NCI-H1930 (cell line): ENCODE data around the gene VIT.

Experiments used
- DNase-seq, 2 experiments: peaks; one replicate each; lab custom pipeline; 2025; lab: John Stamatoyannopoulos, UW

VIT gene, protein sequence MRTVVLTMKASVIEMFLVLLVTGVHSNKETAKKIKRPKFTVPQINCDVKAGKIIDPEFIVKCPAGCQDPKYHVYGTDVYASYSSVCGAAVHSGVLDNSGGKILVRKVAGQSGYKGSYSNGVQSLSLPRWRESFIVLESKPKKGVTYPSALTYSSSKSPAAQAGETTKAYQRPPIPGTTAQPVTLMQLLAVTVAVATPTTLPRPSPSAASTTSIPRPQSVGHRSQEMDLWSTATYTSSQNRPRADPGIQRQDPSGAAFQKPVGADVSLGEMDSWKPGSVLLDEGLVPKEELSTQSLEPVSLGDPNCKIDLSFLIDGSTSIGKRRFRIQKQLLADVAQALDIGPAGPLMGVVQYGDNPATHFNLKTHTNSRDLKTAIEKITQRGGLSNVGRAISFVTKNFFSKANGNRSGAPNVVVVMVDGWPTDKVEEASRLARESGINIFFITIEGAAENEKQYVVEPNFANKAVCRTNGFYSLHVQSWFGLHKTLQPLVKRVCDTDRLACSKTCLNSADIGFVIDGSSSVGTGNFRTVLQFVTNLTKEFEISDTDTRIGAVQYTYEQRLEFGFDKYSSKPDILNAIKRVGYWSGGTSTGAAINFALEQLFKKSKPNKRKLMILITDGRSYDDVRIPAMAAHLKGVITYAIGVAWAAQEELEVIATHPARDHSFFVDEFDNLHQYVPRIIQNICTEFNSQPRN

DNA sequence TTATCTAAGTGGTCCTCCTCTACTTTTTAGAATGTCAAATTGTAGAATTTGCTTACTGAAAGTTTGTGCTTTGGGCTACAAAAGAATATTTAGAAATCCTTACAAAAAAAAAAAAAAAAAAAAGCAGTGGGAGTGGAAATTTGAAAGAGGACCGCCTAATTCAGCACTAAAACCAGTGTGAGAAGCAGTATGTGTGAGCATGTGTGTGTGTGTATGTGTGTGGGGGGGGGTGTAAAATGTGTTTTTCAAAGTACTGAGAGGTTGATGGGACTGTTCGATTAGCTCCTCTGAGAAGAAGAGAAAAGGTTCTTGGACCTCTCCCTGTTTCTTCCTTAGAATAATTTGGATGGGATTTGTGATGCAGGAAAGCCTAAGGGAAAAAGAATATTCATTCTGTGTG lies at the start of gene VIT:
VIT (plus strand) TSS at position 175 of the 400 bp plus-strand sequence. CDS start 19,664 bp downstream, outside the sequence.
- DNase-seq = no peak

DNA sequence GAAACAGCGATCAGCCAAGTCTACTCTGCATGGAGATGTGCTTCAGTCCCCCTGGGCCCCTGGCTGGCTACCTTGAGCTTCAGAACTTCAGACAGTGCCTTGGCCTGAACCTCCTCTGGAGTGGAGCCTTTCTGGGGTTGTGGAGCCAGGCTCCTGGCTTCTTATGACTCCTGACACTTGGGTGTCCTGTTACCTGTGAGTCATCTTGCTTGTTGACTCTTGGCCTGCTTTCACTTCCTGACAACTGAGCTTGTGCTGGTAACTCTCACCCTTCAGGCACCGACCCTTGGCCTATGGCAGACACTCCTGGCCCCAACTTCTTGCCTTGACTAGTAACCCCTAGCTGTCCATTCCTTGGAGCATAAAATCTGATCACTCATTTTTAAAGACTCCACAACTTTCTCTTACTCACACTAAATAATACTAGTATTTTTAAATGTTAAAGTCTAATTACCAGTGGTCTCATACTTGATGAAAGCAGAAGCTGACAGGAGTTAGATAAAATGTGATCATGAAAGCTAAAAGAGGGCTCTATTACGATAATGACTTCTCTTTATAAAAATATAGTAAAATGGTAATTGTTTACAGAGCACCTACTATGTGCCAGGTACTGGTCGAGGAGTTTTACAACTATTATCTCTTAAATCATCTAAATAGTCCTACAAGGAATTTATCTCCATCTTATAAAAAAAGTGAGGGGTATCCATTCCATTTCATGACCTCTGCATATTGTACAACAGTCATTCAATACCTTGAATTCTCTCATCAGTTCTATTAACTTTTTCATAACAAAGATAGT lies 46.3 kb upstream of the VIT start:
- DNase-seq = no peak

DNA sequence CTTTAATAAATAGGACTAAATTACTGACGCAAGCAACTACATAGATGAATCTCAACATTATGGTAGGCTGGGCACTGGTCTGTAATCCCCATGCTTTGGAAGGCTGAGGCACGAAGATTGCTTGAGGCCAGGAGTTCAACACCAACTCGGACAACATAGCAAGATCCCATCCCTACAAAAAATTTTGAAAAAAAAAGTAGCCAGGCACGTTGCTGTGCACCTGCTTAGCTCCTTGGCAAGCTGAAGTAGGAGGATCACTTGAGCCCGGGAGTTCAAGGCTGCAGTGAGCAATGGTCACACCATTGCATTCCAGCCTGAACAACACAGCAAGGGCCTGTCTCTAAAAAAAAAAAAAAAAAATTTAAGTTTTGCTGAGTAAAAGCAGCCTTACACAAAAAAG lies 43.4 kb upstream of the VIT start:
- DNase-seq = no peak

GRCh38 chr2:36653967-36654694 lies 42.4 kb upstream of the VIT start:
- DNase-seq = no peak

- DNase-seq = no peak
Measured at GRCh38 chr2:36655453-36655852, 41.1 kb upstream of the VIT start.

DNA sequence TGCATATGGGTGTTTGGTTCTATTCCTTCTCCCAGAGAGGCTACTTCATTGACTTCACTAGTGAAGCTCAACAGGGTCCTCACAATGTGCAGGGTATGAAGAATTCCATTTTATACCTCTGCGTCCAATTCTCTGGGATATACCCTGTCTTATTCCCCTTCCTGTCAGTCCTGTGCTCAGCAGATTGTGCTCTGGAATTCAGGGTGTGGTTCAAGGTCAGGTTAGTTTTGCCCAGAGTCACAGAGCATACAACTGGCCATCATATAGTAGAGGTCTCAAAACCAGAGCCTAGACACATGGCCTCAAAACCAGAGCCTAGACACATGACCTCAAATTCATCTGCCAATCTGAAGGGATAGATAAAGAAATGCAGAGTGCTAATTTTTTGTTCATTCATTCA lies 38.8 kb upstream of the VIT start:
- no peak for DNase-seq

- DNase-seq = no peak
Measured at GRCh38 chr2:36658277-36658748, 38.2 kb upstream of the VIT start.

DNA sequence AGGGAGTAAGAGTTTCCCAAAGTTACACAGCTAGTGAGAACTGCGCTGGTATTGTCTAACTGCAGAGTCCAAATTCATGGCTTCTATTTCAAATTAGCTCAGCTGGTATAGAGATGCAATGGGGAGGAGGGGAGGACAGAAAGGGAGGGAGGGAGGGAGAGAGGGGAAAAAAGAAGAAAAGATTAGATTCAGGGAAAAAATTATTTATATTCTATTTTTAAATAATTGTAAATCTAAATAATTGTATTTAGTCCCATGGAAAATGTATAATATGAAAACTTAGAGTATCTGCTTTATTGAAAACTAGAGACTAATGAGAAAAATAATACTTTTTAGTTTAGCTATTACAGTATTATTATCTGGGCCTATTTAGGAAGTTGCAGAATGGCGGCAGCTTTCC lies 37.3 kb upstream of the VIT start:
- no peak for DNase-seq

- DNase-seq = no peak
Measured at GRCh38 chr2:36659872-36660312, 36.6 kb upstream of the VIT start.

DNA sequence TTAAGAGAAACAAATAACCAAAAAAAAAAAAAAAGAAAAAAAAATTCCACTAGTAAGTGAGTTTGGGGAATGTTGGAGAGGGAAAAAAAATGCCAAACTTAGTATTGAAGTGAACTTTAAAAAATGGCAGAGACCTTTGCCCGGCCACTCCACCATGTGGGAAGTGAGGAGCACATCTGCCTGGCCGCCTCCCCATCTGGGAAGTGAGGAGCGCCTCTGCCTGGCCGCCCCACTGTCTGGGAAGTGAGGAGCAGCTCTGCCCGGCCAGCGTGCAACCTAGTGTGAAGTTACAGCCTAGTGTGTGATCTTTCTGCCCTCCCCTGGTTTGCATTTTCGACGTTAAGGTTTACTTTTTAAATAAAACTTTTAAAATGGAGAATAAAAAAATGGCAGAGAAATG lies 33.9 kb upstream of the VIT start:
- no peak for DNase-seq

GRCh38 chr2:36663295-36663694 lies 33.2 kb upstream of the VIT start:
- no peak for DNase-seq

DNA sequence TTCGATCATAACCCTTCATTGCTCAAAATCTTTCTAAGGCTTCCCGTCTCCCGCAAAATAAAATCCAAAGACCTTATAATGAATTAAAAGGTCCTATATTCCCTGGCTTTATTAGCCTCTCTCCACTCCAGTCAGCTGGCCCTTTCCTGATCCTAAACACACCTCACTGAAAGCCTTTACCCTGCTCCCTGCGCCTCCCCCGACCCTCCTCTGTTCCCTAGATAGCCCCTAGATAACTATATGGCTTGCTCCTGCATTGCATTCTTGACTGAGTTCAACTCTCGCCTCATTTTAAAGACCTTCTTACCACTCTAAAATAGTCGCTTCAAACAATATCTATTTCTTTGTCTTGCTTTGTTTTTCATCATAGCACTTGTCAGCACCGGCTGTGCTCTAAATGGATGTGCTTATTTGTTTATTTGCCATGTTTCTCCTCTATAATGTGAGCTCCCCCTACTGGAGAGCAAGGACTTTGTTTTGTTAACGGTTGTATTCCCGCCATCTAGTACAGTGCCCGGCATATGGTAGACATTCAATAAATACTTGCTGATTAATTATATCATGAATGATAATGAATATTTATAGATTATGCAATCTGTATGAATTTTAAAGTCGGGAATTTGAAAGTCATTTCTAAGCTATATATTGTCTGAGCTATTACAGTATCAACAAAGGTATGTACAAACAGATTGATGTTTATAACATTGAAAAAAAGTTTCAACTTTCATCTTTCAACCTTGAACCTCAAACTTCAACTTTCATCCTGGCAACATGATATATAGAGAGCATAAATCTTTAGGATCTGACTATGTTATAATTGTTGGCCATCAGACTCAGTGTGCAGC lies 32.4 kb upstream of the VIT start:
- DNase-seq = peak in 1 of 2 experiments; percentile 14

- no peak for DNase-seq
Measured at GRCh38 chr2:36664696-36665076, 31.8 kb upstream of the VIT start.

DNA sequence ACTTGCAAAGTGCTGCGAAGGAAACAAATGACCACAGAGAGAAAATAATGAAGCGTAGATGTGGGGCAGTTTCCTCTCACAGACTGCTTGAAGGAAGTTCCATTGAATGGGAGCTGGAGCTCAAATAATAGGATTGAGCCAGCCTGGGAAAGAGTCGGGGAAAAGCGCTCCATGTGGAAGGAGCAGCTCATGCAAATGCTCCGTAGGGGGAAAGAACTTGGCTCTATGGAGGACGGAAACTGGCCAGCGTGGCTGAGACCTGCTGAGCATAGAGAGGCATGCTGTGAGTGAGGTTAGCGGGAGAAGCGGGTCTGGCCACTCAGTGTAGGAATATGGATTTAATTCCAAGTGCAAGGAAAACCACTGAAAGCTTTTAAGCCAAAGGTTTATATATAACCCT lies 28.6 kb upstream of the VIT start:
- DNase-seq = no peak

- no peak for DNase-seq
Measured at GRCh38 chr2:36670881-36671595, 25.5 kb upstream of the VIT start.

- no peak for DNase-seq
Measured at GRCh38 chr2:36671731-36672130, 24.8 kb upstream of the VIT start.

DNA sequence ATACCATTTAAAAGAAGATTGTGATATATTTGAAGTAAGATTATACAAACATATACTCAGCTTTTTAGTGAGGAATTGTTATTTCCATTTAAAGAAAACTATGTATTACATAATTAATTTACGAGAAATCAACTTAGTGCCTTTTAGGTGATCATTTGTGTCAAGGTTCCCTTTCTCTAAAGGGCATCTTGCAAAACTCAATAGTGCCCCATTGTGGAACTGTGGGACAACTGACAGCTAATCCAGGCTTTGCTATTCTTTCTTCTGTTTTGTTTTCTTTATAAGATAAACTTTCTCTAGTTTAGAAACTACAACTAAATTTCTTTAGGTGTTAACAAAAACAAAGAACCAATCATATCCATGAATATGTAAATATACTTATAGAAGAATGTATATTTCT lies 24.3 kb upstream of the VIT start:
- no peak for DNase-seq

DNA sequence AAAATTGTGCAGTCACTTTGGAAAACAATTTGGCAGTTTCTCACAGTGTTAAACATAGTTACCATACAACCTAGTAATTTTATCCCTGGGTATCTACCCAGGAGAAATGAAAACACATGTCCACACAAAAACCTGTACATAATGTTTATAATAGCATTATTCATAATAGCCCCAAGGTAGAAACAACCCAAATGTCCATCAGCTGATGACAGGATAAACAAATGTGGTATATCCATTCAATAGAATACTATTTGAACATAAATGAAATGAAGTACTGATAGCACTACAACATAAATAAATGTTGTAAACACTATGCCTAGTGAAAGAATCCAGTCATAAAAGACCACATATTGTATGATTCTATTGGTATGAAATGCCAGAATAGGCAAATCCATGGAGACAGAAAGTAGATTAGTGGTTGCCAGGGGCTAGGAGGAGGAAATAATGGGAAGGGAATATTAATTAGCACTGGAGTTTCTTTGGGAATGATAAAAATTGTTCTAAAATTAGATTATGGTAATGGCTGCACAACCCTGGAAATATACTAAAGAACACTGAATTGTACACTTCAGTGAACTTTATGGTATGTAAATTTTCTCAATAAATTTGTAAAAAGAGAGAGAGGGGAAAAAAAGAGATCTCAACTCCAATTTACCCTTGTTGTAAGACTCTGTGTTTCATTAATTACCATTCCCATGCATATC lies 20.8 kb upstream of the VIT start:
- no peak for DNase-seq

- no peak for DNase-seq
Measured at GRCh38 chr2:36676364-36676763, 20.1 kb upstream of the VIT start.

DNA sequence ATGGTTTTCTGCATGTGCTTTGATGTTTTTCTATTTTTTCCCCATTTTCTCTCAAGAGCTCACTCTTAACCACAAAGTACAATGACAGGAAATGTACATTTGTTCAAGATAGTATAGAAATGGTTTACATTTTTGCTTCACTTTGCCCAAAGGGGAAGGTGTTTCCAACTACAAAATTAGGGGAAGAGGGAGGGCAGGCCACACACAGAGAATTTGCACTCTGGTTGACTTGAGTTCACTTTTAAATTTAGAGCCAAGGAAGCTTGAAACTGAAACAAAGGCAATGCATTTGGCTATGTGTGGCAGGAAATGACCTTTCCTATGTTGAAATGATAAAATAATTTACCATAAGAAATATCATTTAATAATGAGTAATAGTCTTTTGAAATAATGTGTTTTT lies 19.1 kb upstream of the VIT start:
- no peak for DNase-seq
